Epithelial cell of umbilical artery (primary cell): ENCODE measurements around the gene ZNF57. TPM values are rescaled to one million over a fixed set of nuclear protein-coding genes. Genes with fewer than 3 reads are reported as not detected.

Experiments
- total RNA-seq: library from RNA; depleted of rRNA; stranded (reverse); fragments of >200 nt; gene quantifications from 2 replicates; pipeline ENCODE4 v1.2.3, GENCODE V29; 2014

The ZNF57 gene
- 4.9 and 6.8 TPM in 2 replicates for total RNA-seq

GRCh38 chr19:2900296-2901252 is at the start of gene ZNF57:
ZNF57 (plus strand) TSS chr19:2900928; CDS start chr19:2901046, 118 bp downstream.

GRCh38 chr19:2867025-2867991 is 33.4 kb upstream of the ZNF57 start, which contains the start of gene ZNF556:
ZNF556 (plus strand) TSS chr19:2867335; CDS start chr19:2867422, 87 bp downstream.

GRCh38 chr19:2944775-2945574 is 44.2 kb downstream of the ZNF57 start, which contains the start of gene ZNF77:
ZNF77 (minus strand) TSS chr19:2944971; CDS start chr19:2944840, 131 bp downstream.

Other genes with a start within 250 kb of the ZNF57 start
- gene GNG7, start 198.2 kb upstream of the ZNF57 start, total RNA-seq, result 0.32 TPM in 1 of 2 replicates, not detected in the other
- gene DIRAS1, start 179.6 kb upstream of the ZNF57 start, total RNA-seq, result under 0.01 TPM in 1 of 2 replicates, not detected in the other
- 19.5 and 24.3 TPM in 2 replicates for gene SLC39A3, start 160.9 kb upstream of the ZNF57 start, total RNA-seq
- gene SGTA, start 117.7 kb upstream of the ZNF57 start, total RNA-seq, result 36.5 and 44.2 TPM in 2 replicates
- 86.1 and 119 TPM in 2 replicates for gene THOP1, start 115.4 kb upstream of the ZNF57 start, total RNA-seq
- 2.6 TPM in 2 replicates for gene ZNF554, start 81.1 kb upstream of the ZNF57 start, total RNA-seq
- 3.9 and 6.8 TPM in 2 replicates for gene ZNF555, start 59.5 kb upstream of the ZNF57 start, total RNA-seq
- gene ZNF556, start 33.6 kb upstream of the ZNF57 start, total RNA-seq, result not detected in 2 replicates
- 9.7 and 16.3 TPM in 2 replicates for gene ZNF77, start 44.0 kb downstream of the ZNF57 start, total RNA-seq
- gene TLE6, start 76.6 kb downstream of the ZNF57 start, total RNA-seq, result 4.9 and 7.1 TPM in 2 replicates
- gene TLE2, start 128.4 kb downstream of the ZNF57 start, total RNA-seq, result 16.3 and 19.5 TPM in 2 replicates
- gene TLE5, start 161.6 kb downstream of the ZNF57 start, total RNA-seq, result 59.9 and 89.3 TPM in 2 replicates
- 75.0 and 86.3 TPM in 2 replicates for gene GNA11, start 193.4 kb downstream of the ZNF57 start, total RNA-seq
- gene GNA15, start 235.1 kb downstream of the ZNF57 start, total RNA-seq, result under 0.01 and 0.15 TPM in 2 replicates